Upper lobe of left lung (tissue), 4 donors: ENCODE results near the gene RAP1GDS1.

ENCODE experiments used
- EP300 ChIP-seq, 4 donors: sonication (generic); formaldehyde crosslinking; IDR thresholded peaks; one replicate each; pipeline ENCODE4 v1.5.1; 2017; ENCODE audit warnings: antibody characterized with exemption in 4 of 4, control low read depth in 2 of 4
- POLR2A ChIP-seq, 4 donors: fragments of 450-650 bp; IDR thresholded peaks; one replicate each; pipeline ENCODE4 v1.5.1; 2016 to 2017; ENCODE audit warnings: antibody characterized with exemption in 4 of 4, mild to moderate bottlenecking in 2 of 4
- POLR2AphosphoS5 ChIP-seq, 2 donors: sonication (generic); formaldehyde crosslinking; IDR thresholded peaks; one replicate each; pipeline ENCODE4 v1.5.1; 2017; ENCODE audit warnings: antibody characterized with exemption in 2 of 2
- TF ChIP-seq, protein P1 (sequence below), 6 experiments: fragments of 450-650 bp in 4 of 6; fragments of 200-600 bp in 2 of 6; sonication (generic) in 2 of 6; IDR thresholded peaks; one replicate each; pipeline ENCODE4 v1.5.1; 2016 to 2019; ENCODE audit warnings: antibody characterized with exemption in 6 of 6

- TF ChIP-seq, protein P1, sequence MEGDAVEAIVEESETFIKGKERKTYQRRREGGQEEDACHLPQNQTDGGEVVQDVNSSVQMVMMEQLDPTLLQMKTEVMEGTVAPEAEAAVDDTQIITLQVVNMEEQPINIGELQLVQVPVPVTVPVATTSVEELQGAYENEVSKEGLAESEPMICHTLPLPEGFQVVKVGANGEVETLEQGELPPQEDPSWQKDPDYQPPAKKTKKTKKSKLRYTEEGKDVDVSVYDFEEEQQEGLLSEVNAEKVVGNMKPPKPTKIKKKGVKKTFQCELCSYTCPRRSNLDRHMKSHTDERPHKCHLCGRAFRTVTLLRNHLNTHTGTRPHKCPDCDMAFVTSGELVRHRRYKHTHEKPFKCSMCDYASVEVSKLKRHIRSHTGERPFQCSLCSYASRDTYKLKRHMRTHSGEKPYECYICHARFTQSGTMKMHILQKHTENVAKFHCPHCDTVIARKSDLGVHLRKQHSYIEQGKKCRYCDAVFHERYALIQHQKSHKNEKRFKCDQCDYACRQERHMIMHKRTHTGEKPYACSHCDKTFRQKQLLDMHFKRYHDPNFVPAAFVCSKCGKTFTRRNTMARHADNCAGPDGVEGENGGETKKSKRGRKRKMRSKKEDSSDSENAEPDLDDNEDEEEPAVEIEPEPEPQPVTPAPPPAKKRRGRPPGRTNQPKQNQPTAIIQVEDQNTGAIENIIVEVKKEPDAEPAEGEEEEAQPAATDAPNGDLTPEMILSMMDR (IDR thresholded peaks at IDR 0.05) = no peak
- no peak for TF ChIP-seq POLR2A (IDR thresholded peaks at IDR 0.05)
- no peak for TF ChIP-seq EP300 (IDR thresholded peaks at IDR 0.05)
- TF ChIP-seq POLR2AphosphoS5 (IDR thresholded peaks at IDR 0.05) = no peak
These were observed 224.7 kb downstream of the RAP1GDS1 start for GRCh38 chr4:98485816-98486345.
